Osteocyte (in vitro differentiated cells): ENCODE measurements around the gene GOT1. TPM values are rescaled to one million over a fixed set of nuclear protein-coding genes. Genes with fewer than 3 reads are reported as not detected.

Source experiments
- DNase-seq: peaks from one replicate; pipeline ENCODE4 v3.0.0; 2021; ENCODE audit warnings: mixed read lengths; ENCODE audit not compliant: unreplicated experiment; ENCODE audit errors: extremely low spot score
- H3K27ac Mint-ChIP-seq: one replicate; pipeline ENCODE4 v1.8.0; 2021; ENCODE audit warnings: mild to moderate bottlenecking, mixed read lengths; ENCODE audit not compliant: unreplicated experiment
- H3K27me3 Mint-ChIP-seq: one replicate; pipeline ENCODE4 v1.8.0; 2021; ENCODE audit warnings: mixed read lengths; ENCODE audit not compliant: unreplicated experiment
- H3K36me3 Mint-ChIP-seq: one replicate; pipeline ENCODE4 v1.8.0; 2021; ENCODE audit warnings: mixed read lengths; ENCODE audit not compliant: unreplicated experiment
- H3K4me1 Mint-ChIP-seq: one replicate; pipeline ENCODE4 v1.8.0; 2021; ENCODE audit warnings: mixed read lengths; ENCODE audit not compliant: unreplicated experiment
- H3K4me3 Mint-ChIP-seq: one replicate; pipeline ENCODE4 v1.8.0; 2021; ENCODE audit warnings: mild to moderate bottlenecking, moderate library complexity, mixed read lengths; ENCODE audit not compliant: unreplicated experiment
- H3K9me3 Mint-ChIP-seq: one replicate; pipeline ENCODE4 v1.8.0; 2021; ENCODE audit warnings: mixed read lengths; ENCODE audit not compliant: unreplicated experiment
- CTCF ChIP-seq: fragments of 200-600 bp; sonication (generic); IDR thresholded peaks from 2 replicates; pipeline ENCODE4 v1.5.0; 2021; ENCODE audit warnings: antibody characterized with exemption, mild to moderate bottlenecking, moderate library complexity
- total RNA-seq: library from RNA; stranded (reverse); gene quantifications from 2 replicates; pipeline ENCODE4 v1.2.1, GENCODE V29; 2021

Gene GOT1
- total RNA-seq, 1 donor from 2014 or later: 31.5 TPM

- H3K27me3 Mint-ChIP-seq: peaks cover 72% of the 10 kb centered on the region
- H3K27ac Mint-ChIP-seq: no peak overlapping the region
Observed at GRCh38 chr10:99449023-99449422, 18.6 kb upstream of the GOT1 start.

GRCh38 chr10:99444383-99445045 is 14.1 kb upstream of the GOT1 start:
- DNase-seq: no peak
- H3K36me3 Mint-ChIP-seq: no peaks in the 10 kb centered on the region
- peaks cover 39% of the 10 kb centered on the region for H3K27me3 Mint-ChIP-seq
- no peaks in the 10 kb centered on the region for H3K4me1 Mint-ChIP-seq
- H3K4me3 Mint-ChIP-seq: no peak overlapping the region
- TF ChIP-seq CTCF: no peak
- H3K27ac Mint-ChIP-seq: no peak overlapping the region
- H3K9me3 Mint-ChIP-seq: no peaks in the 10 kb centered on the region

More at GRCh38 chr10:99449023-99449422, 18.6 kb upstream of the GOT1 start:
- Mint-ChIP-seq H3K9me3 (no peaks in the 10 kb centered on the region), H3K4me3 (no peak overlapping the region), H3K4me1 (peaks cover 4% of the 10 kb centered on the region), H3K36me3 (no peaks in the 10 kb centered on the region)
- no peak for TF ChIP-seq CTCF
- DNase-seq: no peak

GRCh38 chr10:99443500-99443899 is 13.1 kb upstream of the GOT1 start:
- Mint-ChIP-seq H3K27ac (no peak overlapping the region), H3K36me3 (no peaks in the 10 kb centered on the region), H3K4me1 (no peaks in the 10 kb centered on the region), H3K27me3 (peaks cover 29% of the 10 kb centered on the region), H3K4me3 (no peak overlapping the region), H3K9me3 (no peaks in the 10 kb centered on the region)
- no peak for DNase-seq
- no peak for TF ChIP-seq CTCF

- Mint-ChIP-seq H3K9me3 (no peaks in the 10 kb centered on the region), H3K4me3 (no peak overlapping the region), H3K27me3 (peaks cover 24% of the 10 kb centered on the region), H3K36me3 (no peaks in the 10 kb centered on the region), H3K4me1 (no peaks in the 10 kb centered on the region), H3K27ac (no peak overlapping the region)
- no peak for DNase-seq
- TF ChIP-seq CTCF: no peak
Observed at GRCh38 chr10:99442394-99442793, 12.0 kb upstream of the GOT1 start.

- no peak overlapping the region for H3K27ac Mint-ChIP-seq
- no peaks in the 10 kb centered on the region for H3K36me3 Mint-ChIP-seq
- H3K4me1 Mint-ChIP-seq: peaks cover 3% of the 10 kb centered on the region
- no peaks in the 10 kb centered on the region for H3K9me3 Mint-ChIP-seq
- peaks cover 5% of the 10 kb centered on the region for H3K27me3 Mint-ChIP-seq
- no peak for DNase-seq
- no peak overlapping the region for H3K4me3 Mint-ChIP-seq
- no peak for TF ChIP-seq CTCF
Observed at GRCh38 chr10:99438890-99439289, 8.5 kb upstream of the GOT1 start.
